PC-9 (cell line): Measurements from ENCODE around the gene BNIP3.

Source experiments
- EZH2 ChIP-seq: fragments of 200-600 bp; sonication (generic); IDR thresholded peaks from 2 replicates; pipeline ENCODE4 v1.8.0; 2017; ENCODE audit warnings: antibody characterized with exemption, low read depth
- TF ChIP-seq, protein P1 (sequence below): fragments of 200-600 bp; sonication (generic); conservative IDR thresholded peaks from 2 replicates; pipeline ENCODE4 v1.6.1; 2017; ENCODE audit warnings: mixed run types, antibody characterized with exemption, mild to moderate bottlenecking, moderate library complexity

DNA sequence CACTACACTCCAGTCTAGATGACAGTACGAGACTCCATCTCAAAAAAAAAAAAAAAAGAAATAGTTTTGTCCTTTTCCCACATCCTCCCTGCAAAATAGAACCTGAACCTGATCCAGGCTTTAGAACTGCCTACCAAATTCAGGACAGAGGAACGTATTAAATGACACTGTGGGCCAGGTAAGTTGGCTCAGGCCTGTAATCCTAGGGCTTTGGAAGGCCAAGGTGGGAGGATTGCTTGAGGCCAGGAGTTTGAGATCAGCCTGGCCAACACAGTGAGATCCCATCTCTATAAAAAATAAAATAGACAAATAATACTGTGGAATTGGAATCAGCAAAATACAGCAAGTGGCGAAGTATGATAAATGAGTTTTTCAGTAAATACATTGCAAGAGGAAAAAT is 10.0 kb upstream of the BNIP3 start:
- TF ChIP-seq, protein P1, sequence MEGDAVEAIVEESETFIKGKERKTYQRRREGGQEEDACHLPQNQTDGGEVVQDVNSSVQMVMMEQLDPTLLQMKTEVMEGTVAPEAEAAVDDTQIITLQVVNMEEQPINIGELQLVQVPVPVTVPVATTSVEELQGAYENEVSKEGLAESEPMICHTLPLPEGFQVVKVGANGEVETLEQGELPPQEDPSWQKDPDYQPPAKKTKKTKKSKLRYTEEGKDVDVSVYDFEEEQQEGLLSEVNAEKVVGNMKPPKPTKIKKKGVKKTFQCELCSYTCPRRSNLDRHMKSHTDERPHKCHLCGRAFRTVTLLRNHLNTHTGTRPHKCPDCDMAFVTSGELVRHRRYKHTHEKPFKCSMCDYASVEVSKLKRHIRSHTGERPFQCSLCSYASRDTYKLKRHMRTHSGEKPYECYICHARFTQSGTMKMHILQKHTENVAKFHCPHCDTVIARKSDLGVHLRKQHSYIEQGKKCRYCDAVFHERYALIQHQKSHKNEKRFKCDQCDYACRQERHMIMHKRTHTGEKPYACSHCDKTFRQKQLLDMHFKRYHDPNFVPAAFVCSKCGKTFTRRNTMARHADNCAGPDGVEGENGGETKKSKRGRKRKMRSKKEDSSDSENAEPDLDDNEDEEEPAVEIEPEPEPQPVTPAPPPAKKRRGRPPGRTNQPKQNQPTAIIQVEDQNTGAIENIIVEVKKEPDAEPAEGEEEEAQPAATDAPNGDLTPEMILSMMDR, result no peak
- no peak for TF ChIP-seq EZH2
